MM.1S (cell line): ENCODE data around the gene SERPINB7.

Experiments
- EZH2 ChIP-seq: fragments of 300-600 bp; sonication (generic); optimal IDR thresholded peaks from 2 replicates; pipeline ENCODE3; 2017; ENCODE audit warnings: low read depth, mild to moderate bottlenecking, antibody characterized with exemption, low read length, mixed read lengths
- TF ChIP-seq, protein P1 (sequence below): fragments of 300-600 bp; sonication (generic); IDR thresholded peaks from 2 replicates; pipeline ENCODE4 v1.5.1; 2016; ENCODE audit warnings: antibody characterized with exemption, low read length, mixed read lengths

DNA sequence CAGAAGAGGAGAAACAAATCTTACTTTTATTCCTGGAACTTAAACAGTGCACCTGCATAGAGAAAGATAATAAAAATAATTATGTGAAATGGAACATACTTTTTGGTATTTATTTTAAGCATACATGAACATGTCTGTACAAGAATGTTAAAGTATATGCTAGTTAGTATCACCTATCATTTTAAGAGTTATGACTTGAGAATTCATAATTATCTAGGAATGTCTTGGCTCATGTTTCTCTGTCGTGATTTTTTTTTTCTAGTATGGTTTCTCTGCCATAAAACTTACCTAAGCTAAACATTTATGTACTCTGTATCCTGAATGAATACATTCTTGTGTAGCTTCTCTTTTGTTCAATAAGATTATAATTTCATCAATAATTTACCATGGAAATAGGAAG lies 4.2 kb downstream of the SERPINB7 start:
- TF ChIP-seq, protein P1, sequence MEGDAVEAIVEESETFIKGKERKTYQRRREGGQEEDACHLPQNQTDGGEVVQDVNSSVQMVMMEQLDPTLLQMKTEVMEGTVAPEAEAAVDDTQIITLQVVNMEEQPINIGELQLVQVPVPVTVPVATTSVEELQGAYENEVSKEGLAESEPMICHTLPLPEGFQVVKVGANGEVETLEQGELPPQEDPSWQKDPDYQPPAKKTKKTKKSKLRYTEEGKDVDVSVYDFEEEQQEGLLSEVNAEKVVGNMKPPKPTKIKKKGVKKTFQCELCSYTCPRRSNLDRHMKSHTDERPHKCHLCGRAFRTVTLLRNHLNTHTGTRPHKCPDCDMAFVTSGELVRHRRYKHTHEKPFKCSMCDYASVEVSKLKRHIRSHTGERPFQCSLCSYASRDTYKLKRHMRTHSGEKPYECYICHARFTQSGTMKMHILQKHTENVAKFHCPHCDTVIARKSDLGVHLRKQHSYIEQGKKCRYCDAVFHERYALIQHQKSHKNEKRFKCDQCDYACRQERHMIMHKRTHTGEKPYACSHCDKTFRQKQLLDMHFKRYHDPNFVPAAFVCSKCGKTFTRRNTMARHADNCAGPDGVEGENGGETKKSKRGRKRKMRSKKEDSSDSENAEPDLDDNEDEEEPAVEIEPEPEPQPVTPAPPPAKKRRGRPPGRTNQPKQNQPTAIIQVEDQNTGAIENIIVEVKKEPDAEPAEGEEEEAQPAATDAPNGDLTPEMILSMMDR = no peak
- no peak for TF ChIP-seq EZH2
